ENCODE measurements around the gene COLEC12. TPM values are rescaled to one million over a fixed set of nuclear protein-coding genes. Genes with fewer than 3 reads are reported as not detected.

Gene COLEC12
- total and polyA plus RNA-seq, 3 donors from 2014 or later = 4.5 to 10.4 (median 8.1) TPM

GRCh38 chr18:365651-366050 lies 134.8 kb downstream of the COLEC12 start:
- Histone ChIP-seq H3K9me3 (no peaks in the 10 kb centered on the region), H3K27me3 (no peaks in the 10 kb centered on the region), H3K27ac (no peak overlapping the region), H3K4me1 (peaks cover 5% of the 10 kb centered on the region), H3K36me3 (ENCODE audit: low read depth, missing control alignments) (no peaks in the 10 kb centered on the region), H3K4me3 (no peak overlapping the region)
- intact Hi-C loops (cut with DNase I; ENCODE audit: low total_unique reads) = loop anchor here (10.0 kb wide), 1 partner anchor 59 kb away; no protein-coding TSS in a partner anchor
- WGBS, 2 donors = 87 to 89% methylated on average over 6 of the region's 6 CpGs
- DNase-seq = no peak
- no peak for TF ChIP-seq POLR2A (IDR thresholded peaks at IDR 0.05)
- TF ChIP-seq, protein P1, sequence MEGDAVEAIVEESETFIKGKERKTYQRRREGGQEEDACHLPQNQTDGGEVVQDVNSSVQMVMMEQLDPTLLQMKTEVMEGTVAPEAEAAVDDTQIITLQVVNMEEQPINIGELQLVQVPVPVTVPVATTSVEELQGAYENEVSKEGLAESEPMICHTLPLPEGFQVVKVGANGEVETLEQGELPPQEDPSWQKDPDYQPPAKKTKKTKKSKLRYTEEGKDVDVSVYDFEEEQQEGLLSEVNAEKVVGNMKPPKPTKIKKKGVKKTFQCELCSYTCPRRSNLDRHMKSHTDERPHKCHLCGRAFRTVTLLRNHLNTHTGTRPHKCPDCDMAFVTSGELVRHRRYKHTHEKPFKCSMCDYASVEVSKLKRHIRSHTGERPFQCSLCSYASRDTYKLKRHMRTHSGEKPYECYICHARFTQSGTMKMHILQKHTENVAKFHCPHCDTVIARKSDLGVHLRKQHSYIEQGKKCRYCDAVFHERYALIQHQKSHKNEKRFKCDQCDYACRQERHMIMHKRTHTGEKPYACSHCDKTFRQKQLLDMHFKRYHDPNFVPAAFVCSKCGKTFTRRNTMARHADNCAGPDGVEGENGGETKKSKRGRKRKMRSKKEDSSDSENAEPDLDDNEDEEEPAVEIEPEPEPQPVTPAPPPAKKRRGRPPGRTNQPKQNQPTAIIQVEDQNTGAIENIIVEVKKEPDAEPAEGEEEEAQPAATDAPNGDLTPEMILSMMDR (IDR thresholded peaks at IDR 0.05) = no peak

DNA sequence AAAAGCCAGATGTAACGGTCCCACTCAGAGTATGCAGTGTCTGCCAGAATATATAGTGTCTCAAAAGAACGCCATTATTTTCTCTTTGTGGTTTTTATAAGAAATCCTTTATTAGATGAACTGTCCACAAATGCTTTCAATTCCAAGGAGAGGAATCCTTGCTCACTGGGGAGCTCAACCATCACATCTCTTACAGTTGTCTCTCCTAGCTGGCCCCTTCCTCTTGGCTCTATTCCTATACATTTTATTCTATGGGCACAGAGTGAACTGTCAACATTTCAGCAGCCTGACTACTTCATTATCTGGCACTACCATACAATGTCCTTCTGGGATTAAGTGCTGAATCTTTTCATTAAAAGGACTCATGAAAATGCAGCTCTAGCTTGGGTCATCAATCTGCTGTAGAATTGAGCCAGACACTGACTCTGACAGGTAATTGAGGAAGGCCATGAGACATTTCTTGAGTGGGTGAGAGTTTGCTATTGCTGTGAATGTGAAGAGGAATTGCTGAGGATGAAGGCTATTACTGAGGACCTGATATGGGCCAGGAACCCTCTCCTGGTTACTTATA lies 136.2 kb downstream of the COLEC12 start:
- TF ChIP-seq, protein P1 (IDR thresholded peaks at IDR 0.05) = no peak
- TF ChIP-seq POLR2A (IDR thresholded peaks at IDR 0.05) = no peak
- Histone ChIP-seq H3K9me3 (no peaks in the 10 kb centered on the region), H3K4me1 (peaks cover 5% of the 10 kb centered on the region), H3K4me3 (no peak overlapping the region), H3K27me3 (no peaks in the 10 kb centered on the region), H3K36me3 (ENCODE audit: low read depth, missing control alignments) (no peaks in the 10 kb centered on the region), H3K27ac (no peak overlapping the region)
- intact Hi-C loops (cut with DNase I; ENCODE audit: low total_unique reads) = loop anchor here (10.0 kb wide), 1 partner anchor 60 kb away; no protein-coding TSS in a partner anchor
- WGBS, 2 donors = 58 to 82% methylated on average over 2 of the region's 2 CpGs
- no peak for DNase-seq

DNA sequence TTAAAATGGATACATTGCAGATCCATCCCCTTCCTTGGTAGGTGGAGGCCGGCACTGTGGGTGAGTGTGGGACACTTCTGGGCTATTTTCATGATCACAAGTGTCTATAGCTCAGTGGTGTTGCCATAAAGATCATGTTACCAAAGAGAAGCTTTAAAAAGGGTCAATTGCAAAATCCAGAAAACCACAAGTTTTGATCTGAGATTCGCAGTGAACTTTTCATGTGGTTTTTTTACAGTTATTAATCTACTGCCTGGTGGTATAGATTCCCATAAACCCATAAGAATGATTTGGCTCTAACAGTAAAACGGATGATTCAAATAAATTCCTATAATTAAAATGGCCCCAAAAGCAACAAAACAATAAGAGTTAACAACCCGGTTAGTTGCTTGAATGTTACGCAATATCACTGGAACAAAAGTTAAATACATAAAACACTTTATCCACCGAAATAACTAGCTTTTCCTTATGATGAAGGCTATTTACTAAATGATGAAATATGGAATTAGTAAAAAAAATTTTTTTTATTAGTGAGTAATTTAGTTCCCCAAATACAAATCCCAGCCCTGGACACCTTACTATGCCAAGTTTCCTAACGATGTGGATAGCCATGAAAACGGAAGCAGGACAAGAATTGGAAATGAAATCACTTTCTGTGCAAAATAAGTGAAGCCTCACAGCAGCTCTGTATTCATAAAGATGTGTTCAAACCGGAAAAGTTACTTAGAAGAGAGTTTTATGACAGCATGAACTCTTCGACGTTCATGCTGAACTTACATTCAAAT lies 137.0 kb downstream of the COLEC12 start:
- 64 to 74% methylated on average over 11 of the region's 11 CpGs for WGBS, 2 donors
- H3K4me1 ChIP-seq = peaks cover 5% of the 10 kb centered on the region
- DNase-seq = no peak
- H3K27ac ChIP-seq = no peak overlapping the region
- no peaks in the 10 kb centered on the region for H3K27me3 ChIP-seq
- no peaks in the 10 kb centered on the region for H3K9me3 ChIP-seq
- TF ChIP-seq, protein P1 (IDR thresholded peaks at IDR 0.05) = no peak
- no peak for TF ChIP-seq POLR2A (IDR thresholded peaks at IDR 0.05)
- no peaks in the 10 kb centered on the region for H3K36me3 ChIP-seq (ENCODE audit: low read depth, missing control alignments)
- no peak overlapping the region for H3K4me3 ChIP-seq
- intact Hi-C loops (cut with DNase I; ENCODE audit: low total_unique reads) = loop anchor here (10.0 kb wide), 1 partner anchor 61 kb away; no protein-coding TSS in a partner anchor

DNA sequence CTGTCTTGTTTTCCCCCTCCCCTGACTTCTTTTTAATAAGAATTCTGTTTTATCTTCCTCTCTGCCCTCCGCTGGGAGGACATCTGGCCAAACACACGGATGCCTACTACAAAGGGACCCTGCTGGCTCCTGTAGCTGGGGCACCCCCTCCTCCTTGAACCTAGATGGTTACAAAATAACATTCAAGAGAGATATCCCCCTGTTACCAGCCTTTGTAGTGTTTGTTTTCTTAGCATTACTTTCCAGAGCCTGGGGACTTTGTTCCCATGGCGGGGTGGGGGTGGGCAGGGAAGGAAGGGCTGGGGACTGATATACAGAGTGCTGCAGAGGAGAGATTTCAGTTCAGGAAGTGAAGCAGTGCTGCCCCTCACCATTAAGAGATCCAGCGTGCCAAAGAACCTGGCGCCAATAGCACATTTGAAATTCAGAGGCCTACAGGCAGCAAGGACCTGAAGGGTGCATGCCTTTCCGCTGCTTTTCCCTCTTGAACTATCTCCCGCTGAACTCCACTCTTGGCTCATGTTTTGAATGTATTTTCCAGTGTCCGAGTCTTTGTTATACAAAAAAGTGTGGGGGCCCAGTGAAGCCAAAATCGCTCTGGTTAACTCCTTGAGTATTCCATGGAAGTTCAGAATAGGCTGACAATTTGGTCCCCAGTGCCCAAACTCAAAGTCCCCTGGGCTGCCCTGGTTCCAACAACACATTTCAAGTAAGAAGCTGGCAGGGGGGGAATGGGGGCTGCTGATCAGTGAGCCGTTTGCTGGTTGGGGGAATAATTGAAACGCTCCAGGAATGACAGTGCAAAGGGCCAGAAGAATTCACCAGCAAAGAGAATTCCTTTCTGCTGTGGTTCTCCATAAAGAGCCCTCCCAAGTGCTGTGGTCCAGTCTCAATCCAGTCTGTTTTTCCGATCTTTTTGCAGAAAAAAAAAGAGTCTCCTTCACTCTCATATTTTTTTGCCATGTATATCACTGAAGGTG lies 137.9 kb downstream of the COLEC12 start:
- no peak overlapping the region for H3K4me3 ChIP-seq
- no peak overlapping the region for H3K27ac ChIP-seq
- peaks cover 5% of the 10 kb centered on the region for H3K4me1 ChIP-seq
- intact Hi-C loops (cut with DNase I; ENCODE audit: low total_unique reads) = loop anchor here (10.0 kb wide), 1 partner anchor 62 kb away; no protein-coding TSS in a partner anchor
- no peaks in the 10 kb centered on the region for H3K36me3 ChIP-seq (ENCODE audit: low read depth, missing control alignments)
- H3K27me3 ChIP-seq = no peaks in the 10 kb centered on the region
- H3K9me3 ChIP-seq = no peaks in the 10 kb centered on the region
- TF ChIP-seq POLR2A (IDR thresholded peaks at IDR 0.05) = no peak
- TF ChIP-seq, protein P1 (IDR thresholded peaks at IDR 0.05) = no peak
- no peak for DNase-seq
- WGBS, 2 donors = 51 to 78% methylated on average over 12 of the region's 12 CpGs

Measured in testis (tissue), 3 donors.